AG04449 (cell line): Measurements from ENCODE around the gene FGF19.

Experiments
- CTCF ChIA-PET: fragments of 350-600 bp; formaldehyde crosslinking; extraction: SDS; loops from one replicate; lab custom pipeline; 2021; ENCODE audit warnings: antibody characterized with exemption; lab: Yijun Ruan, JAX
- POLR2A ChIA-PET: fragments of 400-600, 350-600 bp; formaldehyde crosslinking; extraction: SDS; loops from one replicate; lab custom pipeline; 2020; ENCODE audit warnings: antibody characterized with exemption, inconsistent platforms; lab: Yijun Ruan, JAX
- DNase-seq: peaks from one replicate; pipeline ENCODE4 v3.0.0-alpha.2; 2010; ENCODE audit warnings: low read depth, low spot score
- H3K4me3 ChIP-seq: 2 replicates; pipeline ENCODE4 v1.5.1; 2011; ENCODE audit warnings: low read depth, mild to moderate bottlenecking, control low read depth, low read length
- CTCF ChIP-seq: IDR thresholded peaks from one replicate; pipeline ENCODE4 v1.5.1; 2011; ENCODE audit warnings: mild to moderate bottlenecking, moderate library complexity, low read length, control low read depth, inconsistent platforms; ENCODE audit not compliant: insufficient read depth; ENCODE audit errors: missing control alignments

Gene FGF19

GRCh38 chr11:69664103-69664775, 39.6 kb downstream of the FGF19 start:
- ChIA-PET CTCF (interaction anchor here (0.8 to 1.5 kb wide), 4 partner anchors 10 to 21 kb away, joined by 3 to 4 read pairs (median 3); no protein-coding TSS in a partner anchor), POLR2A (interaction anchor here (1.0 kb wide), 1 partner anchor 9 kb away, joined by 3 read pairs; no protein-coding TSS in a partner anchor)
- no peak overlapping the region for H3K4me3 ChIP-seq
- DNase-seq, result no peak
- TF ChIP-seq CTCF, result no peak

- TF ChIP-seq CTCF, result no peak
- H3K4me3 ChIP-seq, result no peak overlapping the region
- DNase-seq, result no peak
- ChIA-PET POLR2A (interaction anchor here (1.0 kb wide), 1 partner anchor 8 kb away, joined by 3 read pairs; no protein-coding TSS in a partner anchor), CTCF (no interaction called here)
Measured at GRCh38 chr11:69663326-69663725, 40.5 kb downstream of the FGF19 start.

GRCh38 chr11:69662806-69663205, 41.0 kb downstream of the FGF19 start:
- no peak overlapping the region for H3K4me3 ChIP-seq
- CTCF ChIA-PET, result interaction anchor here (0.7 to 8.1 kb wide), 4 partner anchors 7 to 562 kb away, joined by 3 to 84 read pairs (median 8); no protein-coding TSS in a partner anchor
- DNase-seq, result no peak
- POLR2A ChIA-PET, result no interaction called here
- TF ChIP-seq CTCF, result no peak

- ChIA-PET CTCF (interaction anchor here (0.7 to 8.1 kb wide), 6 partner anchors 7 to 572 kb away, joined by 3 to 84 read pairs (median 6); no protein-coding TSS in a partner anchor), POLR2A (no interaction called here)
- TF ChIP-seq CTCF, result no peak
- DNase-seq, result no peak
- H3K4me3 ChIP-seq, result no peak overlapping the region
Measured at GRCh38 chr11:69662021-69662698, 41.7 kb downstream of the FGF19 start.

GRCh38 chr11:69661413-69661715, 42.5 kb downstream of the FGF19 start:
- no peak for TF ChIP-seq CTCF
- ChIA-PET CTCF (interaction anchor here (1.1 to 8.1 kb wide), 5 partner anchors 8 to 571 kb away, joined by 3 to 84 read pairs (median 6); no protein-coding TSS in a partner anchor), POLR2A (no interaction called here)
- H3K4me3 ChIP-seq, result no peak overlapping the region
- DNase-seq, result no peak

- POLR2A ChIA-PET, result interaction anchor here (1.1 kb wide), 1 partner anchor 15 kb away, joined by 4 read pairs; no protein-coding TSS in a partner anchor
- CTCF ChIA-PET, result interaction anchor here (1.6 to 8.1 kb wide), 5 partner anchors 9 to 560 kb away, joined by 3 to 84 read pairs (median 8); no protein-coding TSS in a partner anchor
- no peak for DNase-seq
- TF ChIP-seq CTCF, result no peak
- H3K4me3 ChIP-seq, result no peak overlapping the region
Measured at GRCh38 chr11:69660001-69660500, 43.8 kb downstream of the FGF19 start.
